K562 (cell line): Measurements from ENCODE around the gene COQ9. TPM values are rescaled to one million over a fixed set of nuclear protein-coding genes. Genes with fewer than 3 reads are reported as not detected.

Experiments
- ARNT ChIP-seq, 2 experiments: fragments of 450-650 bp; IDR thresholded peaks; 2 replicates each; pipeline ENCODE4 v1.6.1; 2016; ENCODE audit warnings: mild to moderate bottlenecking in 1 of 2
- CBX1 ChIP-seq: sonication (generic); IDR thresholded peaks from 2 replicates; pipeline ENCODE4 v1.6.1; 2016; ENCODE audit warnings: antibody characterized with exemption, low read depth, mild to moderate bottlenecking
- CBX3 ChIP-seq, 2 experiments: IDR thresholded peaks; 1 replicate in 1 of 2; 2 replicates in 1 of 2; pipeline ENCODE4 v1.6.1; 2012; ENCODE audit warnings: inconsistent platforms in 2 of 2, low read length in 2 of 2, borderline replicate concordance in 1 of 2, control low read depth in 1 of 2
- EP400 ChIP-seq: fragments of 450-650 bp; IDR thresholded peaks from 2 replicates; pipeline ENCODE4 v1.6.1; 2017; ENCODE audit warnings: antibody characterized with exemption, mild to moderate bottlenecking, moderate library complexity
- ETV1 ChIP-seq: fragments of 450-650 bp; conservative IDR thresholded peaks from 2 replicates; pipeline ENCODE4 v1.6.1; 2016; ENCODE audit warnings: missing genetic modification characterization, control low read depth, low read depth, missing compliant biosample characterization
- HDAC6 ChIP-seq: IDR thresholded peaks from 2 replicates; pipeline ENCODE4 v1.6.1; 2012; ENCODE audit warnings: low read depth, mild to moderate bottlenecking, control low read depth, inconsistent platforms, low read length, moderate library complexity
- HMGN3 ChIP-seq: IDR thresholded peaks from 2 replicates; pipeline ENCODE4 v1.6.1; 2011; ENCODE audit warnings: borderline replicate concordance, low read depth, mild to moderate bottlenecking, mixed read lengths, low read length; ENCODE audit not compliant: insufficient read length; ENCODE audit errors: extremely low read depth
- HOXB6 ChIP-seq: fragments of 250-450 bp; sonication (Bioruptor Pico); IDR thresholded peaks from 2 replicates; pipeline ENCODE4 v1.5.1; 2022; ENCODE audit warnings: mild to moderate bottlenecking, borderline replicate concordance
- NFRKB ChIP-seq: fragments of 450-650 bp; IDR thresholded peaks from 2 replicates; pipeline ENCODE4 v1.6.1; 2016; ENCODE audit warnings: low read depth
- NR1H2 ChIP-seq: sonication (generic); formaldehyde crosslinking; IDR thresholded peaks from 2 replicates; pipeline ENCODE4 v1.4.0; 2020; ENCODE audit warnings: mild to moderate bottlenecking, missing genetic modification reagents
- POLR2AphosphoS5 ChIP-seq: IDR thresholded peaks from 2 replicates; pipeline ENCODE4 v1.6.1; 2011; ENCODE audit warnings: mild to moderate bottlenecking, low read depth, low read length, moderate library complexity; ENCODE audit not compliant: control insufficient read depth, insufficient read depth
- RBBP5 ChIP-seq: fragments of 200-600 bp; sonication (generic); IDR thresholded peaks from 2 replicates; pipeline ENCODE4 v1.6.1; 2012; ENCODE audit warnings: borderline replicate concordance, mild to moderate bottlenecking, low read length, control low read depth, inconsistent platforms; ENCODE audit not compliant: insufficient read depth, poor library complexity, severe bottlenecking
- SETDB1 ChIP-seq: IDR thresholded peaks from one replicate; pipeline ENCODE4 v1.6.1; 2012; ENCODE audit warnings: low read length, control low read depth, inconsistent platforms
- SIX5 ChIP-seq, 2 experiments: IDR thresholded peaks; 2 replicates each; pipeline ENCODE4 v1.6.1; 2011; ENCODE audit warnings: low read length in 2 of 2, borderline replicate concordance in 1 of 2, low read depth in 1 of 2, mild to moderate bottlenecking in 1 of 2, moderate library complexity in 1 of 2; ENCODE audit not compliant: insufficient read depth in 1 of 2
- TAL1 ChIP-seq: fragments of 450-650 bp; IDR thresholded peaks from 2 replicates; pipeline ENCODE4 v1.6.1; 2016; ENCODE audit warnings: mild to moderate bottlenecking
- TARDBP ChIP-seq: fragments of 450-650 bp; IDR thresholded peaks from 2 replicates; pipeline ENCODE4 v1.6.1; 2016
- ZNF174 ChIP-seq: fragments of 250-450 bp; sonication (Bioruptor Pico); IDR thresholded peaks from 2 replicates; pipeline ENCODE4 v1.4.0; 2020; ENCODE audit warnings: mild to moderate bottlenecking
- ZNF696 ChIP-seq: fragments of 250-450 bp; sonication (Bioruptor Pico); conservative IDR thresholded peaks from 2 replicates; pipeline ENCODE4 v1.4.0; 2020; ENCODE audit warnings: mild to moderate bottlenecking, moderate library complexity
- polyA plus RNA-seq, 8 experiments: library from polyadenylated mRNA; depleted of rRNA in 4 of 8; stranded (reverse) in 5 of 8; unstranded in 3 of 8; fragments of >200 nt; fragmentation: Nextera tagmentation in 2 of 8; fragmentation: Illumina TruSeq in 1 of 8; extraction: Ambion mirVana in 2 of 8; extraction: Trizol in 1 of 8; gene quantifications; 2 replicates each; pipeline versions ENCODE4 v1.2.1 to v1.2.3, GENCODE V29; 2011 to 2014; ENCODE audit warnings: inconsistent platforms in 1 of 8, missing spikeins in 1 of 8
- total RNA-seq, 7 experiments: library from RNA; depleted of rRNA in 6 of 7; stranded (reverse); fragments of >200 nt in 6 of 7; fragmentation: Illumina TruSeq in 2 of 7; extraction: Trizol in 2 of 7; gene quantifications; 2 replicates each; pipeline versions ENCODE4 v1.2.1 to v1.2.3, GENCODE V29; 2011 to 2021; ENCODE audit warnings: low replicate concordance in 1 of 7
- TF ChIP-seq, protein P1 (sequence below): fragments of 450-650 bp; IDR thresholded peaks from 2 replicates; pipeline ENCODE4 v1.7.0; 2016; ENCODE audit warnings: borderline replicate concordance
- TF ChIP-seq, protein P2 (sequence below), 2 experiments: IDR thresholded peaks; 2 replicates each; pipeline ENCODE4 v1.6.1; 2011; ENCODE audit warnings: borderline replicate concordance in 1 of 2, control low read depth in 1 of 2, low read depth in 1 of 2, low read length in 1 of 2, mild to moderate bottlenecking in 1 of 2, mixed read lengths in 1 of 2, moderate library complexity in 1 of 2; ENCODE audit not compliant: insufficient read depth in 1 of 2, insufficient read length in 1 of 2, poor library complexity in 1 of 2, severe bottlenecking in 1 of 2; ENCODE audit errors: extremely low read depth in 1 of 2

The COQ9 gene
- total and polyA plus RNA-seq, 9 of the 15 experiments (the other 6 are each of a cell fraction or from before 2014, with no cell fraction given): 35.0 to 139 (median 71.4) TPM

DNA sequence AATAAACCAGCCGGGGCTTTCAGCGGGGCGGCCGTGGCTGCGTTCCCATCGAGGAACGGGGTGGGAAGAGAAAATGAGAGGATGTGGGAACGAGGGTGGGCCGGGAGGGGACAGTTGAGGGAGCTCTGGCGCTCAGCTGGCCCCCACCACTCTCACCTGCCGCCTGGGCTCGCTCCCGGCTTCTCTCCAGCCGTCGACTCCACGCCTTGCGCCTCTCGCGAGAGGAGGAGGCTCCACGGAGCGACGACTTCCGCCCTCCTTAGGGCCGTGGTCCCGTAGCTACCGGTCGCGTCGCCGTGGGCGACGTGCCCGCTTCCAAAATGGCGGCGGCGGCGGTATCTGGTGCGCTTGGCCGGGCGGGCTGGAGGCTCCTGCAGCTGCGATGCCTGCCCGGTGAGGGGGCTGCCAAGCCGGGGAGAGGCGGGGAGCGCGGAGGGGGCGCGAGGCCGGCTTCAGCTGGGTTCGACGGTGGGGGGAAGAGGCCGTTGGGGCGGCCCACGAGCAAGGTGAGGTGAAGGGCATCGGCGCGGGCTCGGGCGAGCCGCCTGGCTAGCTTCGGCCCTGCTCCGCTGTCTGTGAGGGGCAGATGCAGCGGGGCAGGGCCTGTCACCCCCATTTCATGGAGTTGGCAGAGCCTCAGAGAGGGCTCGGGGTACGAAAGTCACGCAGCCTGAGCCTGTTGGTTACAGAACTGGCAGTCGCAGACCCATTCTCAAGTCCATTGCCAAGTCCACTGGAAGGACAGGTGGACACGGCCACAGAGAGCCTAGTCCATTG, at the start of gene COQ9, which contains the start of gene CIAPIN1 (continued):
- TF ChIP-seq, protein P1, sequence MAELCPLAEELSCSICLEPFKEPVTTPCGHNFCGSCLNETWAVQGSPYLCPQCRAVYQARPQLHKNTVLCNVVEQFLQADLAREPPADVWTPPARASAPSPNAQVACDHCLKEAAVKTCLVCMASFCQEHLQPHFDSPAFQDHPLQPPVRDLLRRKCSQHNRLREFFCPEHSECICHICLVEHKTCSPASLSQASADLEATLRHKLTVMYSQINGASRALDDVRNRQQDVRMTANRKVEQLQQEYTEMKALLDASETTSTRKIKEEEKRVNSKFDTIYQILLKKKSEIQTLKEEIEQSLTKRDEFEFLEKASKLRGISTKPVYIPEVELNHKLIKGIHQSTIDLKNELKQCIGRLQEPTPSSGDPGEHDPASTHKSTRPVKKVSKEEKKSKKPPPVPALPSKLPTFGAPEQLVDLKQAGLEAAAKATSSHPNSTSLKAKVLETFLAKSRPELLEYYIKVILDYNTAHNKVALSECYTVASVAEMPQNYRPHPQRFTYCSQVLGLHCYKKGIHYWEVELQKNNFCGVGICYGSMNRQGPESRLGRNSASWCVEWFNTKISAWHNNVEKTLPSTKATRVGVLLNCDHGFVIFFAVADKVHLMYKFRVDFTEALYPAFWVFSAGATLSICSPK: no peak
- TF ChIP-seq, protein P2, sequence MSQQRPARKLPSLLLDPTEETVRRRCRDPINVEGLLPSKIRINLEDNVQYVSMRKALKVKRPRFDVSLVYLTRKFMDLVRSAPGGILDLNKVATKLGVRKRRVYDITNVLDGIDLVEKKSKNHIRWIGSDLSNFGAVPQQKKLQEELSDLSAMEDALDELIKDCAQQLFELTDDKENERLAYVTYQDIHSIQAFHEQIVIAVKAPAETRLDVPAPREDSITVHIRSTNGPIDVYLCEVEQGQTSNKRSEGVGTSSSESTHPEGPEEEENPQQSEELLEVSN (IDR thresholded peaks at IDR 0.05; ENCODE audit: borderline replicate concordance in 1 of 2, extremely low read depth in 1 of 2, insufficient read depth in 1 of 2, insufficient read length in 1 of 2, low read depth in 1 of 2, low read length in 1 of 2, poor library complexity in 1 of 2, severe bottlenecking in 1 of 2): peak; percentile 29 to 68
- TF ChIP-seq POLR2AphosphoS5 (peak; percentile 87; the same call in 1 of the 2 replicates), HMGN3 (peak; percentile 54), NR1H2 (no peak), HOXB6 (CRISPR knock-in tag) (no peak), EP400 (peak; percentile 84; the same call in 1 of the 2 replicates), SETDB1 (no peak), SIX5 (IDR thresholded peaks at IDR 0.05; ENCODE audit: borderline replicate concordance in 1 of 2, insufficient read depth in 1 of 2, low read depth in 1 of 2, low read length in 2 of 2) (peak; percentile 67 to 75; a peak in 3 of 4 replicates), ETV1 (0 out of 2 replicates have a peak, but pooled peaks have one; percentile 30), TARDBP (no peak), CBX3 (IDR thresholded peaks at IDR 0.05; ENCODE audit: borderline replicate concordance in 1 of 2, low read length in 2 of 2) (no peak), TAL1 (no peak), CBX1 (peak; percentile 78), ZNF174 (CRISPR knock-in tag) (no peak), NFRKB (peak; percentile 96), ARNT (IDR thresholded peaks at IDR 0.05) (no peak), RBBP5 (peak; percentile 70), HDAC6 (no peak), ZNF696 (CRISPR knock-in tag) (no peak)
